H9 (cell line): ENCODE measurements around the gene EDAR. TPM values are rescaled to one million over a fixed set of nuclear protein-coding genes. Genes with fewer than 3 reads are reported as not detected.

Experiments
- DNase-seq: peaks from one replicate; pipeline ENCODE4 v3.0.0-alpha.2; 2017
- H2AFZ ChIP-seq: one replicate; pipeline ENCODE4 v1.6.1; 2013; ENCODE audit warnings: mild to moderate bottlenecking, low read length, control low read depth, moderate library complexity
- H2AK5ac ChIP-seq: 2 replicates; pipeline ENCODE4 v1.6.1; 2013; ENCODE audit warnings: low read length, control low read depth, mixed read lengths; ENCODE audit not compliant: insufficient read length
- H2BK120ac ChIP-seq: one replicate; pipeline ENCODE4 v1.6.1; 2013; ENCODE audit warnings: low read depth, mild to moderate bottlenecking, low read length, control low read depth, inconsistent platforms; ENCODE audit not compliant: poor library complexity, severe bottlenecking
- H2BK12ac ChIP-seq: 2 replicates; pipeline ENCODE4 v1.6.1; 2013; ENCODE audit warnings: low read length, control low read depth, mixed read lengths, low read depth; ENCODE audit not compliant: insufficient read length
- H2BK15ac ChIP-seq: 2 replicates; pipeline ENCODE4 v1.6.1; 2013; ENCODE audit warnings: low read depth, low read length, control low read depth
- H2BK20ac ChIP-seq: one replicate; pipeline ENCODE4 v1.6.1; 2013; ENCODE audit warnings: low read depth, mild to moderate bottlenecking, low read length, control low read depth, inconsistent platforms; ENCODE audit not compliant: poor library complexity, severe bottlenecking
- H2BK5ac ChIP-seq: 2 replicates; pipeline ENCODE4 v1.6.1; 2013; ENCODE audit warnings: low read length, control low read depth, mixed read lengths; ENCODE audit not compliant: insufficient read length
- H3K14ac ChIP-seq: 2 replicates; pipeline ENCODE4 v1.6.1; 2013; ENCODE audit warnings: low read length, control low read depth; ENCODE audit not compliant: insufficient read depth
- H3K18ac ChIP-seq: 2 replicates; pipeline ENCODE4 v1.6.1; 2013; ENCODE audit warnings: low read depth, mild to moderate bottlenecking, mixed read lengths, low read length, control low read depth; ENCODE audit not compliant: insufficient read length
- H3K23ac ChIP-seq: 2 replicates; pipeline ENCODE4 v1.6.1; 2013; ENCODE audit warnings: low read length, control low read depth, mixed read lengths, low read depth; ENCODE audit not compliant: insufficient read length
- H3K23me2 ChIP-seq: 2 replicates; pipeline ENCODE4 v1.6.1; 2013; ENCODE audit warnings: low read depth, mild to moderate bottlenecking, mixed read lengths, low read length, control low read depth; ENCODE audit not compliant: insufficient read length, poor library complexity, severe bottlenecking
- H3K27ac ChIP-seq: 2 replicates; pipeline ENCODE4 v1.5.1; 2013; ENCODE audit warnings: low read length, control low read depth, mixed read lengths, low read depth; ENCODE audit not compliant: insufficient read length
- H3K27me3 ChIP-seq: 2 replicates; pipeline ENCODE4 v1.6.1; 2013; ENCODE audit warnings: low read length, control low read depth, inconsistent platforms; ENCODE audit not compliant: insufficient read depth
- H3K4ac ChIP-seq: 2 replicates; pipeline ENCODE4 v1.6.1; 2013; ENCODE audit warnings: low read depth, mild to moderate bottlenecking, control low read depth, inconsistent platforms, low read length, moderate library complexity
- H3K4me1 ChIP-seq: 2 replicates; pipeline ENCODE4 v1.6.1; 2013; ENCODE audit warnings: low read length, control low read depth, inconsistent platforms; ENCODE audit not compliant: insufficient read depth
- H3K4me2 ChIP-seq: 2 replicates; pipeline ENCODE4 v1.6.1; 2013; ENCODE audit warnings: low read length, control low read depth, mixed read lengths; ENCODE audit not compliant: insufficient read length, insufficient read depth
- H3K56ac ChIP-seq: 2 replicates; pipeline ENCODE4 v1.6.1; 2013; ENCODE audit warnings: low read depth, mild to moderate bottlenecking, mixed read lengths, low read length, control low read depth; ENCODE audit not compliant: insufficient read length
- H3K79me1 ChIP-seq: 2 replicates; pipeline ENCODE4 v1.6.1; 2013; ENCODE audit warnings: low read depth, mild to moderate bottlenecking, moderate library complexity, low read length, control low read depth, inconsistent platforms; ENCODE audit not compliant: insufficient read depth, poor library complexity, severe bottlenecking
- H3K79me2 ChIP-seq: 2 replicates; pipeline ENCODE4 v1.6.1; 2013; ENCODE audit warnings: low read length, control low read depth, inconsistent platforms; ENCODE audit not compliant: insufficient read depth
- H3K9ac ChIP-seq: 2 replicates; pipeline ENCODE4 v1.6.1; 2013; ENCODE audit warnings: low read length, control low read depth, mixed read lengths; ENCODE audit not compliant: insufficient read length; ENCODE audit errors: extremely low read depth
- H3K9me3 ChIP-seq: one replicate; pipeline ENCODE4 v1.6.1; 2013; ENCODE audit warnings: low read depth, low read length, inconsistent platforms; ENCODE audit not compliant: control insufficient read depth
- H3T11ph ChIP-seq: one replicate; pipeline ENCODE4 v1.6.1; 2013; ENCODE audit warnings: mild to moderate bottlenecking, low read length, control low read depth, inconsistent platforms
- H4K20me1 ChIP-seq: one replicate; pipeline ENCODE4 v1.6.1; 2013; ENCODE audit not compliant: control insufficient read depth, insufficient read length, insufficient read depth
- H4K5ac ChIP-seq: 2 replicates; pipeline ENCODE4 v1.6.1; 2013; ENCODE audit warnings: low read depth, mild to moderate bottlenecking, mixed read lengths, low read length, control low read depth; ENCODE audit not compliant: insufficient read length
- H4K8ac ChIP-seq: replicated peaks from 2 replicates; pipeline ENCODE4 v1.6.1; 2013; ENCODE audit warnings: low read length, control low read depth, mixed read lengths, low read depth; ENCODE audit not compliant: insufficient read length
- H4K91ac ChIP-seq: 2 replicates; pipeline ENCODE4 v1.6.1; 2013; ENCODE audit warnings: low read depth, mild to moderate bottlenecking, moderate library complexity, mixed read lengths, low read length, control low read depth; ENCODE audit not compliant: insufficient read length
- H3K27ac Mint-ChIP-seq, 3 experiments: 2 replicates in 2 of 3; 3 replicates in 1 of 3; pipeline ENCODE4 v1.8.0; 2020 to 2021; ENCODE audit warnings: mixed read lengths in 3 of 3, mild to moderate bottlenecking in 1 of 3, moderate library complexity in 1 of 3
- H3K27me3 Mint-ChIP-seq: 2 replicates; pipeline ENCODE4 v1.8.0; 2021; ENCODE audit warnings: low read depth, mild to moderate bottlenecking, moderate library complexity, mixed read lengths
- H3K36me3 Mint-ChIP-seq, 3 experiments: 2 replicates in 2 of 3; 3 replicates in 1 of 3; pipeline ENCODE4 v1.8.0; 2020 to 2021; ENCODE audit warnings: low read depth in 3 of 3, mixed read lengths in 3 of 3; ENCODE audit not compliant: insufficient read depth in 1 of 3
- H3K4me1 Mint-ChIP-seq, 2 experiments: 2 replicates each; pipeline ENCODE4 v1.8.0; 2020; ENCODE audit warnings: mixed read lengths in 2 of 2
- H3K4me3 Mint-ChIP-seq, 2 experiments: 2 replicates in 1 of 2; 3 replicates in 1 of 2; pipeline ENCODE4 v1.8.0; 2020 to 2021; ENCODE audit warnings: mild to moderate bottlenecking in 2 of 2, mixed read lengths in 2 of 2, moderate library complexity in 1 of 2
- H3K9me3 Mint-ChIP-seq, 2 experiments: 2 replicates in 1 of 2; 3 replicates in 1 of 2; pipeline ENCODE4 v1.8.0; 2020; ENCODE audit warnings: mild to moderate bottlenecking in 2 of 2, mixed read lengths in 2 of 2, moderate library complexity in 1 of 2
- CTCF ChIP-seq: fragments of 200-600 bp; sonication (generic); conservative IDR thresholded peaks from 3 replicates; pipeline ENCODE4 v1.8.0; 2021; ENCODE audit warnings: antibody characterized with exemption, mild to moderate bottlenecking
- WGBS: extraction: QIAGEN DNeasy Blood & Tissue Kit; methylation state at CpG from one replicate; pipeline ENCODE4 v1.1.7; 2013; ENCODE audit warnings: missing lambda C conversion rate, low lambda C conversion rate, mixed read lengths; ENCODE audit not compliant: insufficient read length; ENCODE audit errors: extremely low coverage; 5-methylcytosine and 5-hydroxymethylcytosine counted together
- total RNA-seq: library from RNA; stranded (reverse); gene quantifications from 2 replicates; pipeline ENCODE4 v1.2.1, GENCODE V29; 2021

EDAR gene
- total RNA-seq, 1 experiment from 2014 or later: not detected

GRCh38 chr2:108924580-108925251 is 64.3 kb downstream of the EDAR start:
- no peak overlapping the region for H3K18ac ChIP-seq
- no peak for DNase-seq
- H2BK5ac ChIP-seq: no peak overlapping the region
- Mint-ChIP-seq H3K27me3 (peaks cover 2% of the 10 kb centered on the region), H3K36me3 (no peaks in the 10 kb centered on the region), H3K9me3 (no peaks in the 10 kb centered on the region), H3K4me1 (peaks cover 7 to 16% of the 10 kb centered on the region in 2 experiments; a peak in 3 of 4 replicates), H3K4me3 (no peak overlapping the region), H3K27ac (no peak overlapping the region; a peak in 1 of 7 replicates)
- no peak overlapping the region for H3K14ac ChIP-seq
- H2BK120ac ChIP-seq: no peak overlapping the region
- no peaks in the 10 kb centered on the region for H3K79me2 ChIP-seq
- H4K20me1 ChIP-seq: no peaks in the 10 kb centered on the region
- no peak overlapping the region for H3K4me2 ChIP-seq
- no peak overlapping the region for H2AFZ ChIP-seq
- no peak overlapping the region for H4K5ac ChIP-seq
- no peak overlapping the region for H3K23ac ChIP-seq
- H3K23me2 ChIP-seq: no peaks in the 10 kb centered on the region
- no peaks in the 10 kb centered on the region for H3K4me1 ChIP-seq
- no peak overlapping the region for H4K91ac ChIP-seq
- no peaks in the 10 kb centered on the region for H3K9me3 ChIP-seq
- H2BK12ac ChIP-seq: no peak overlapping the region
- no peak for TF ChIP-seq CTCF
- H3K27ac ChIP-seq: no peak overlapping the region
- H3K4ac ChIP-seq: no peak overlapping the region
- H3K79me1 ChIP-seq: no peaks in the 10 kb centered on the region
- no CpG with 5 or more reads among the region's 14 CpGs for WGBS
- H3K56ac ChIP-seq: no peak overlapping the region
- H2BK15ac ChIP-seq: no peak overlapping the region
- H3K9ac ChIP-seq: no peak overlapping the region
- no peak overlapping the region for H3T11ph ChIP-seq
- H2BK20ac ChIP-seq: no peak overlapping the region
- H4K8ac ChIP-seq: no peak overlapping the region
- H2AK5ac ChIP-seq: no peak overlapping the region
- H3K27me3 ChIP-seq: no peaks in the 10 kb centered on the region
